Stimulated activated naive CD8-positive, alpha-beta T cell treated with anti-CD3 and anti-CD28 coated beads, Interleukin-15, Interleukin-2, amounts not matched to agents 100 U/mL and 50 U/mL, for 24 hours (primary cell): ENCODE data around the gene MAK.
"Not testable (repeated sequence)": the region's sequence is repeated elsewhere in the genome, so short reads cannot be mapped to it uniquely, and the experiment has no call there.

Source experiments
- ATAC-seq: fragments of 150-1000 bp; cut with Tn5 transposase; one replicate; pipeline ENCODE4 v1.10.0; 2021
- DNase-seq: peaks from one replicate; pipeline ENCODE4 v3.0.0; 2021

The MAK gene

GRCh38 chr6:10725044-10725443, 113.3 kb downstream of the MAK start:
- ATAC-seq: no peak
- DNase-seq: no peak

GRCh38 chr6:10723567-10723881, 114.8 kb downstream of the MAK start:
- no peak for ATAC-seq
- no peak for DNase-seq

GRCh38 chr6:10722820-10723566, 115.3 kb downstream of the MAK start, which contains the start of gene TMEM14C:
Gene TMEM14C (plus strand): TSS chr6:10723070. CDS start chr6:10724614, 1,544 bp downstream.
- peak; percentile 94 for DNase-seq
- ATAC-seq: peak; percentile 98

- ATAC-seq (no peak), DNase-seq (no peak)
Observed at GRCh38 chr6:10722570-10722819, 115.8 kb downstream of the MAK start.

GRCh38 chr6:10721850-10722569, 116.3 kb downstream of the MAK start:
- ATAC-seq: no peak
- no peak for DNase-seq

- DNase-seq: peak; percentile 42
Observed at GRCh38 chr6:10720960-10721849, 117.1 kb downstream of the MAK start.

GRCh38 chr6:10720265-10720959, 117.9 kb downstream of the MAK start:
- DNase-seq: peak; percentile 68
- peak; percentile 13 for ATAC-seq

More at GRCh38 chr6:10720960-10721849, 117.1 kb downstream of the MAK start:
- ATAC-seq: not testable (repeated sequence)

GRCh38 chr6:10719964-10720264, 118.4 kb downstream of the MAK start:
- ATAC-seq (no peak), DNase-seq (no peak)

- DNase-seq (peak; percentile 53), ATAC-seq (no peak)
Observed at GRCh38 chr6:10719296-10719963, 118.9 kb downstream of the MAK start.

GRCh38 chr6:10713962-10714361, 124.4 kb downstream of the MAK start:
- DNase-seq: no peak
- no peak for ATAC-seq
